Right lobe of liver (tissue), 4 donors: ENCODE measurements around the gene LCN10.

Experiments
- CTCF ChIP-seq, 4 donors: fragments of 200-600 bp in 3 of 4; fragments of 450-650 bp in 1 of 4; IDR thresholded peaks; one replicate each; pipeline versions ENCODE4 v1.5.1 to v1.8.0; 2016 to 2022; ENCODE audit warnings: antibody characterized with exemption in 4 of 4, mild to moderate bottlenecking in 2 of 4
- POLR2A ChIP-seq: fragments of 450-650 bp; IDR thresholded peaks from one replicate; pipeline ENCODE4 v1.6.1; 2017; ENCODE audit warnings: antibody characterized with exemption, mild to moderate bottlenecking
- donor health status: DM: no; HTN: no; CAD: no.
- donor health status: DM: no; HTN: no; CAD: no.
- donor health status: DM: no; HTN: yes; CAD: no.

GRCh38 chr9:136693490-136694162 lies 49.1 kb downstream of the LCN10 start:
- TF ChIP-seq CTCF (IDR thresholded peaks at IDR 0.05) = no peak
- no peak for TF ChIP-seq POLR2A
